GM13977 (cell line): ENCODE measurements around the gene ST8SIA5.

ENCODE experiments used
- DNase-seq: peaks from one replicate; pipeline ENCODE4 v3.0.0; 2012; ENCODE audit warnings: low spot score
- in situ Hi-C: fragments of 300-500 bp; cut with MboI; formaldehyde crosslinking; loops from one replicate; pipeline ENCODE4 v1.12.0; 2022; ENCODE audit warnings: low sequenced_read_pairs, low pct_unique_long_range_greater_than_20kb, mixed read lengths, inconsistent platforms; ENCODE audit not compliant: unreplicated experiment
- TF ChIP-seq, protein P1 (sequence below): IDR thresholded peaks from 2 replicates; pipeline ENCODE4 v1.5.1; 2012; ENCODE audit warnings: mild to moderate bottlenecking, control low read depth; ENCODE audit not compliant: insufficient read depth; ENCODE audit errors: extremely low read depth, missing control alignments

Gene ST8SIA5

DNA sequence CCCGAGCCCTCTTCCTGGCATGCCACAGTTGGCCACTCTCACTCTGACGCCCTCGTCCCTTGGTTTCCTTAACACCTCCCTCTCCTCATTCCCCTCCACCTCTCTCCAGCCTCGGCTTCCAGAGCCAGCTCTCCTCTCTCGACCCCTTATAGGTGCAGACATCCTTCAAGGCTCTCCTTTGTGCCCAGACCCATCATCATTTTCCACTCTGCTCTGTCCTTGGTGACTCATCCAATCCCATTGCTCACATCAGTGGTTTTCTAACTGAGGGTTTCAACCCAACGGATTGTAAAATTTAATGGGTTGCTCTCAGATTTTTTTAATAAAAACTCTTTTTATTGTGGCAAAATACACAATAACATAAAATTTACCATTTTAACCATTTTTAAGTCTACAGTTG, 6.2 kb downstream of the ST8SIA5 start:
- no peak for DNase-seq
- in situ Hi-C loops, result no loop called here
- TF ChIP-seq, protein P1, sequence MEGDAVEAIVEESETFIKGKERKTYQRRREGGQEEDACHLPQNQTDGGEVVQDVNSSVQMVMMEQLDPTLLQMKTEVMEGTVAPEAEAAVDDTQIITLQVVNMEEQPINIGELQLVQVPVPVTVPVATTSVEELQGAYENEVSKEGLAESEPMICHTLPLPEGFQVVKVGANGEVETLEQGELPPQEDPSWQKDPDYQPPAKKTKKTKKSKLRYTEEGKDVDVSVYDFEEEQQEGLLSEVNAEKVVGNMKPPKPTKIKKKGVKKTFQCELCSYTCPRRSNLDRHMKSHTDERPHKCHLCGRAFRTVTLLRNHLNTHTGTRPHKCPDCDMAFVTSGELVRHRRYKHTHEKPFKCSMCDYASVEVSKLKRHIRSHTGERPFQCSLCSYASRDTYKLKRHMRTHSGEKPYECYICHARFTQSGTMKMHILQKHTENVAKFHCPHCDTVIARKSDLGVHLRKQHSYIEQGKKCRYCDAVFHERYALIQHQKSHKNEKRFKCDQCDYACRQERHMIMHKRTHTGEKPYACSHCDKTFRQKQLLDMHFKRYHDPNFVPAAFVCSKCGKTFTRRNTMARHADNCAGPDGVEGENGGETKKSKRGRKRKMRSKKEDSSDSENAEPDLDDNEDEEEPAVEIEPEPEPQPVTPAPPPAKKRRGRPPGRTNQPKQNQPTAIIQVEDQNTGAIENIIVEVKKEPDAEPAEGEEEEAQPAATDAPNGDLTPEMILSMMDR, result no peak

DNA sequence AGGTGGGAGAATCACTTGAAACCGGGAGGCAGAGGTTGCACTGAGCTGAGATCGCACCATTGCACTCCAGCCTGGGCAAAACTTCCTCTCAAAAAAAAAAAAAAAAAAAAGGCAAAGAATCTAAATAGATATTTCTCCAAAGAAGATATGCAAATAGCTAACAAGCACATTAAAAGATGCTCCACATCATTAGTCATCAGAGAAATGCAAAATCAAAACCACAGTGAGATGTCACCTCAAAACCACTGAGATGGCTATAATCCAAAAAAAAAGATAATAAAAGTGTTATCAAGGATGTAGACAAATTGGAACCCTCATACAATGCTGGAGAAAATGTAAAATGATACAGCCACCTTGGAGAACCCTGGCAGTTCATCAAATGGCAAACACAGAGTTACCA, 8.4 kb downstream of the ST8SIA5 start:
- no peak for DNase-seq
- TF ChIP-seq, protein P1, result no peak
- in situ Hi-C loops, result no loop called here

DNA sequence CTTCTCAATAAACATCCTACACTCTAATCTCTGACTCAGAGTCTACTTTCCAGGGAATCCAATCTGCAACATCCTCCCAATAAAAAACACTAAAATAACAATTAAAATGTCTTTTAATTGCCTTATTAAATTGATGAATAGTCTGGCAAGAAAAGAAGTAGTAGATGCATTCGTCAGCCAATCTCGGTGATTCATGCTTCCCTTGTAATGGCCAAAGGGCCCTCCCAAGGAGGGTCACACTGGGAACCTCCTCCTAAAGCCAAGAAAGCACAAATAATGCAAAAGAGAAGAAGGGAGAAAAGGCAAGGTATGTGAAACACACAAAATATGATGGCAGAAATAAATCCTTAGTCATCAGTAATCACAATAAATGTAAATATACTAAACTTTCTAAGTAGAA, 16.8 kb downstream of the ST8SIA5 start:
- DNase-seq, result no peak
- TF ChIP-seq, protein P1, result no peak
- in situ Hi-C loops, result no loop called here

DNA sequence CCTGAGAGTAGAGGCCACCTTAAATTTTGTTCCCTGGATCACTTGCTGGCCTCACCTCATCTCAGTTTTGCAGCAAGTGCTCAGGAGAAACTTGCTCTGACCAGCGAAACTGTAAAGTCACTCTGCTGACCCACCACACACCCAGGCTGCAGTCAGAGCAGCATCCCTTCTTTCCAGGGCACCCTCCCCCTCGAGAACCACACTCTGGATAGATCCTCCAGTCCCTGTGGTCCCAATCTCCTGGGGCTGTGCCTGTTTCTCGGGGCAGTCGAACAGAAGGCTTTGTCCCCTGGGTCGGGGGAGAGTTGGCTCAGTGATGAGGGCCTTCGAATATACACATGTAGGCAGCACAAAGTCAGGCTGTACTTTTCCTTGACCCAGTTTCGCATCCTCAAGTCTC, 18.4 kb downstream of the ST8SIA5 start:
- in situ Hi-C loops, result no loop called here
- TF ChIP-seq, protein P1, result no peak
- DNase-seq, result no peak

DNA sequence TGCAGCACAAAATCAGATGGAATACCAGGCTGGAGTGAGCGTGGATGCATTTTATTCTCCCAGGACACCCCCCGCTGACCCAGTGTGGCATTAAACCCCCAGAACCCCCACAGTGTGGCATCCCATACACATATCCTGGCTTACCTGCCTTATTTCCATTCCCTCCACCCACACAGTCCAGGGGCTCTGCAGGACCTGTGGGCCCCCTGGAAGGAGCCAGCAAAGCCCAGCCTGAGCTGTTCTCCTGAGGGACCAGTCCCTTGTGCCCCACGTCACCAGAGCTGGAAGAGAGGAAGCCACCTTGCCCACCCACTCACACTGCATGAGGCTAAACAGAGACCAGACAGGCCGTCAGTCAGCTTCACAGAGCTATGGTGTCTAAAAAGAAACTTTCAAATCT, 20.1 kb downstream of the ST8SIA5 start:
- DNase-seq, result no peak
- in situ Hi-C loops, result no loop called here
- TF ChIP-seq, protein P1, result no peak

DNA sequence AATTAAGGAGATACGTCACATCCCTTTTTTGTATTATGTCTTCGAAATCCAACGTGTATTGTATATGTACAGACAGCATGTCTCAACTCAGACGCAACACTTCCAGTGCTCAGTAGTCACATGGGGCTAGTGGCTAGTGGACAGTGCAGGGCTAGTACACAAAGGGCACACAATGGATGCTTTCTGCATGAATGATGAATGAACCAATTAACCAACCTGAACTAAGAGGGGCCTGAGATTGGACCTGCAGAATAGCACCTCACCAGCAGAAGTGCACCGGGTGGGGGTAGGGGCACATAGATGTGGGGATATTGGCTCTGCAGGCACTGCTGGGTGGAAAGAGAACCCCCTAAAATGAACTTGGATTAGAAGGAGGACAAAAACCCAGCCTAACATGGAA, 20.7 kb downstream of the ST8SIA5 start:
- in situ Hi-C loops, result no loop called here
- TF ChIP-seq, protein P1, result no peak
- DNase-seq, result no peak

DNA sequence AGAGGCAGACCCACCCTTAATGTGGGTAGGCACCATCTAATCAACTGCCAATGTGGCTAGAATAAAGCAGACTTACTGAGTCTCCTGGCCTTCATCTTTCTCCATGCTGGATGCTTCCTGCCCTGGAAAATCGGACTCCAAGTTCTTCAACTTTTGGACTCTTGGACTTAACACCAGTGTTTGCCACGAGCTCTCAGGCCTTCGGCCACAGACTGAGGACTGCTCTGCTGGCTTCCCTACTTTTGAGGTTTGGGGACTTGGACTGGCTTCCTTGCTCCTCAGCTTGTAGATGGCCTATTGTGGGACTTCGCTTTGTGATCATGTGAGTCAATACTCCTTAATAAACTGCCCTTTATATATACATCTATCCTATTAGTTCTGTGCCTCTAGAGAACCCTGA, 21.9 kb downstream of the ST8SIA5 start:
- no peak for DNase-seq
- in situ Hi-C loops, result no loop called here
- TF ChIP-seq, protein P1, result no peak
